GM18909 (cell line): ENCODE results near the gene DBX2.
"Not testable (repeated sequence)": the region's sequence is repeated elsewhere in the genome, so short reads cannot be mapped to it uniquely, and the experiment has no call there.

Source experiments
- ATAC-seq: cut with Tn5 transposase; IDR thresholded peaks from one replicate; pipeline ENCODE4 v1.9.1; 2021; ENCODE audit warnings: mild to moderate bottlenecking; ENCODE audit not compliant: unreplicated experiment, poor library complexity

The DBX2 gene

DNA sequence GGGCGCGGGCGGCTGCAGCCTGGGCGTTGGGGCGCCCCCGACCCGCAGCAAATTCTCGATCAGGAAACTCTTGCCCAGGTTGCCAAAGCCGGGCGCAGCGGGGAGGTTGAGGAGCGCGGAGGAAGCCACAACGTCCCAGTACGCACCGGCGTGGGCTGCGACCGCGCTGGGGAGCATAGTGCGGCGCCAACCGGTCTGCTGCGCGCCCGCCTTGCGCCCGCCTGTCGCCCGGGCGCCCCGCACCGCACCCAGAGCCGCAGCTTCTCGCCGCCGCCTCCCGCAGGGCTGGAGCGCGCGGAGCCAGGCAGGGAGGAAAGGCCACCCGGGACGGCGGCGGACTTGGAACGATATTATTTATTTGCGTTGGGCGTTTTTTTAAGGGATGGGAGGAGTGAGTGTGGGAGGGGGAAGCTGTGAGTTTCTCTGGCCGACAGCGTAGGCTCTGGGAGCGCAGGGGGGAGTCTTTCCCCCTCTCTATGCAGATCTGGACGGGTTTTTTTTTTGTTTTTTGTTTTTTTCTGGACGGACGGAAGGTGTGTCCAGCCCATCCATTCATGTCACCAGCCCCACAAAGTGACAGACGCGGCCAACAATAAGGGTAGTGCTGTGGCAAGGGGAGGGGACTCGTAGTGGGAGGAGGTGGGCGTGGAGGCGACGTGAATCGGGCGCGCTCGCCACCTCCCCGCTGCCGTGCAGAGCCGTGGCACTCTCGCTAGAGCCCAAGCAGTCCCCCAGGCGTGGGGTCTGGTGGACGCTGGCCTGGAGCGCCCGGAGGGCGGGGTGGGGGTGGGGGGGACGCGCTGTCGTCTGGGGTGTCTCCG lies at the start of gene DBX2:
DBX2 (minus strand) TSS at position 349 of the 821 bp plus-strand sequence; CDS start at position 177, 172 bp downstream.
- no peak for ATAC-seq

DNA sequence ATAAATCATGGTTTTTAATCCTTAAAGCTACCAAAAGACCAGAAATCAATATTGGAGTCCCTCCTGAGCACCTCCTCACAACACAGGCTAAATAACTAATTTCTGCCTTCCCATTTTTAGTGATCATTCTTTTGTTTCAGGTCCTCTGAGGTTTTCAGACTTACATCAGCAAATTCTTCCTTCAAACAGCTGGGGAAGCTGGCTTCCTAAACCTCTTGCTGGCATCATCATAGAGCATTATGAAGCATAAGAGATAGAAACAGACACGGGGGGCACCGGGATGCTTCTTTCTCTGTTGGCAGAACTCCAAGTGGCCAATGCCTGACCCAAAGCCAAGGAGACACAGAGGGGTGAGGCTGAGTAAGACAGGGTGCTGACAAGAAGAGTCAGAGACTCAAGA lies 47.9 kb upstream of the DBX2 start:
- ATAC-seq, result no peak

DNA sequence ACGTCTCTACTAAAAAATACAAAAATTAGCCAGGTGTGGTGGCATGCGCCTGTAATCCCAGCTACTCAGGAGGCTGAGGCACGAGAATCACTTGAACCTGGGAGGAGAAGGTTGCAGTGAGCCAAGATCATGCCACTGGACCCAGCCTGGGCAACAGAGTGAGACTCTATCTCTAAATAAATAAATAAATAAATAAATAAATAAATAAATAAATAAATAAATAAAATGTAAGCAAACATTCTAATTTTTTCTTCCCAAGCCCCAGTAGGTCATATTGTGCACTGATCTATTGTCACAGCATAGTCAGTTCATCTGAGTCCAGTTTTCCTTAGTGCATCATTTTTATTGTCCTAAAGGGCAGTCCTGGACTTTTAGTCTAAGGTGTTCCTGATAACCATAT lies 44.5 kb upstream of the DBX2 start:
- ATAC-seq, result not testable (repeated sequence)

DNA sequence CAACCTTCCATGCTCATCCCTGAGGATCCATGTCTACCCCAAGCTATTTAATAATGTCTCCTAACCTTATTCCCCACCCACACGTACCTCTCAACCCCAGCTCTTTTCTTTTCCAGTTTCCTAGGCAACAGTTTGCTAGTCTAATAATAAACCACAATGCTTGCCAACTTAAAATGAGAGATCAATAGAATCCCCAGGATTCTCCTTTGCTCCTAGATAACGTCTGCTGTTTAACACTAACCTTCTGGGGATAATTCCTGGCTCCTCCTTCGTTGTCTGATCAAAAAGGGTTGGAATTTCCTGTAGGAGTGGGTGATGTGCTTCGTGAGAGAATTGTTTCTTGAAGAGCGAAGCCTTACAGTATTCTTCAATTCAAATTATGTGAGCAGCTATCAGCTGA lies 42.2 kb upstream of the DBX2 start:
- ATAC-seq, result no peak

DNA sequence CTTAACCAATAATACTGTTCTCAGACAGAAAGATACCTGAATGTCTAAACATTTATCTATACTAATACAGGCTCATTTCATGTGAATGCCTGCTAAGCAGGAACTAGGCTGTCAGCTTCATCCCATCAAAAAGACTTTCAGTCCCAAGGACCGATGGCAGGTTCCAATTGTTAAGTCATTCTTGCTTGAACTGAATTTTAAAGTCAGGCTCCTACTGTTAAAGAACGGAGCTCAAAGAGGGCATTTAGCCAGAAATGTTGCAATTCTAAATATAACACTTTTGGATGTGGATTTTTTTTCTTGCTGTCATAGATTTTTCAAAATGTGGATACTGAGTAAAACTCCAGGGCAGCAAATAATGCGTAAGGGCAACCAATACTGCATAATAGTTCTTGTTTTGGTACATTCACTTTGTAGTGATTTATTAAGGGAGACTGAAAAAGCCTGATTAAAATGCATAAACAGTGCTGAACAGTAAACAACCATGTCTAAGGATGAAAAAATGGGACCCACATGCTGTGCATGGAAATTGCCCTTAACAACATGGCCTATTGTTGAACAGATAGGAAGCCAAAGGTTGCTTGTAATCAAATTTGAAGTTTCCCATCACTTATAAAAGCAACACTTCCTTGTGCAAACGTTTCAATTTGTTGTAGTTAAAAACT lies 38.6 kb upstream of the DBX2 start:
- no peak for ATAC-seq

DNA sequence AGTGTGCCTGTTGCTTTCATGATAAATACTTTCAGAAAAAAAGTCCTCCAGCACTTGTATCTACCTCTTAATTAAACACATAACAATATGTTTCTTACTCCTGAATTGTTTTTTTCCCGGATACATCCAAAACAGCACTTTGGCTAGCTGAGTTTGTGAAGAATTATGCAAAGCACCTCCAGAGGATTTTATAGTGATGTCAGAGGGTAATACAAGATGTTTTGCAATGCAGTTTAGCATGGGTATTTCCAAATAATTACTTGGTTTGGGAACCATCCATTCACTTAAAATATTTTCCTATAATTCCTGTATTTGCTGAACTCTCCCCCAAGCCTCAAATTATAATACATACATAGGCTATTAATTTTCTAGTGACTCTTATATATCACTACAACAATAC lies 37.7 kb upstream of the DBX2 start:
- no peak for ATAC-seq

DNA sequence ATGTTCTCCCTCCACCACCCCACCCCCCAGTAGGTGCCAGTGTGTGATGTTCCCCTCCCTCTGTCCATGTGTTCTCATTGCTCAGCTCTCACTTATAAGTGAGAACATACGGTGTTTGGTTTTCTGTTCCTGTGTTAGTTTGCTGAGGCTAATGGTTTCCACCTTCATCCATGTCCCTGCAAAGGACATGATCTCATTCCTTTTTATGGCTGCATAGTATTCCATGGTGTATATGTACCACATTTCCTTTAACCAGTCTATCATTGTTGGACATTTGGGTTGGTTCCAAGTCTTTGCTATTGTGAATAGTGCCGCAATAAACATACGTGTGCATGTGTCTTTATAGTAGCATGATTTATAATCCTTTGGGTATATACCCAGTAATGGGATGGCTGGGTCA lies 33.3 kb upstream of the DBX2 start:
- ATAC-seq, result not testable (repeated sequence)

DNA sequence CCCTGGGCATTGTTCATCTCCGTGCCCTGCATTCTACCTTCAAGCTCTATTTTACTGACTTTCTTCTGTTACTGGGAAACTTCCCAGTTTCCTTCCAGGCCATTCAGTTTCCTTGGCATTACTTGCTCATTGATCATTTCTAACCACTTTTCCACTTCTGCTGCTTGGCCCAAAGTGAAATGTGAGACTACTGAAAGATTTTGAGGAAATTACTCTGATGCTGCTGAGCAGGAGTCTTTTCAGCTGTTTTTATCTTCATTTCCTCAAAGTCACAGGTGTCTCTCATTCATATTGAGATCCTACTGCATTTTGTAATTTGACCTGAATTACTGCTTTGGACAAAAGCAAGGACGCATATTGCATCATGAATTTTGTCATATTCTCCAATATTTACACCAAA lies 26.4 kb upstream of the DBX2 start:
- ATAC-seq, result no peak

DNA sequence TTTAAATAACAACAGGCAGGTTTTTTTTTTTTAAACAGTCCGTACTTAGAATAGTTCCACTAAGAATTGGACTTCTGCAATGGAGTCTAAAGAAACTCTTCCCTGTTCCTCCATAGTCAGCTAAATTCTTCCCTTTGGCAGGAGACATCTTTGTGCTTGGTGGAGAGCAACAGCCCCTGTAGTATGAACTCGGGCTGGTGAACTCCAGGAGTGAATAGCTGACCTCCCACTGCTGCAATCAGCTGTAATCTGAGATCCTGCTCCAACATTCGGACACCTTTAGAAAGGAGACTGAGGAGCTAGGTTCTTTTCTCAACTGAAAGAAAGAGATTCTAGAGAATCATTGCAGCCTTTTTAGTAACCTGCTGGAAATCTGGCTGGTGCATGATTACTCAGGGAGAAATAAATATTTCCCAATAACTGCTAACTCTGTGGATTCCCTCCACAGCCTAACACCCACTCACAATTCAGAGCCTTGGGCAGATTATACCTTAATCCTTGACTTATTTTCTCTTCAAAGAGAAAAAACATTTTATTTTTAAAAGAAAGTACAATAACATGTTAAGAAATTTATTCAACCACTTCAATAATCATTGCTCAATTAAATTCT lies 25.6 kb upstream of the DBX2 start:
- ATAC-seq, result no peak

DNA sequence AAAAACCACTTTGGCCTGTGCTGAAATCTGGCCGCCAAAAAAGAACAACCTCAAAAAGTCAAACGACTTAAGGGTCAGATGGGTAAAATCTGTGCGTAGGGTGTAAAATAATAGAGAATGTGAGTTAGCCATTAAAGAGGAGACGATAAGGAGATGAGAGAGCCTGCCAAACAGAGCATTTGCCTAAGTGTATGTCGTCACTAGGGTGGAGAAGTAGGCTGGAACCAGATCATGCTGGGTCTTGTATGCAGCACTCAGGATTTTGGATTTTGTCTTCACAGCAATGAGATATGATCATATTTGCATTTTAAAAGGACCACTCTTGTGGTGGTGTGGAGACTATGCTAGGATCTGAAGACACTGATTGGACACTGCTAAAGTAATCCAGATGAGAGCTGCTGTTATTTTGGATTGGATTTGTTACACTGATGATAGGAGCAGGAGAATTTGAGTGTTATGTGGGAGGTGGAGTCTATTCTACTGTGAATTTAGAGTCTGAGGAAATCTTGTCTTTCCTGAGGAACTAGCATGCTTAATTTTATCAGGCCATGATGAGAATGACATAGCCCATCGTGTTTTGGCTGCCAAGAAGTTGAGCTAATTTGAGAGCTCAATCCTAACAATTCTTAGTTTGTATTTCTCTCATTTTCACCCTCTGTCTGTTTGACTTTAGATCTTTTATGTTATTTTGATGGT lies 24.8 kb upstream of the DBX2 start:
- ATAC-seq, result no peak

DNA sequence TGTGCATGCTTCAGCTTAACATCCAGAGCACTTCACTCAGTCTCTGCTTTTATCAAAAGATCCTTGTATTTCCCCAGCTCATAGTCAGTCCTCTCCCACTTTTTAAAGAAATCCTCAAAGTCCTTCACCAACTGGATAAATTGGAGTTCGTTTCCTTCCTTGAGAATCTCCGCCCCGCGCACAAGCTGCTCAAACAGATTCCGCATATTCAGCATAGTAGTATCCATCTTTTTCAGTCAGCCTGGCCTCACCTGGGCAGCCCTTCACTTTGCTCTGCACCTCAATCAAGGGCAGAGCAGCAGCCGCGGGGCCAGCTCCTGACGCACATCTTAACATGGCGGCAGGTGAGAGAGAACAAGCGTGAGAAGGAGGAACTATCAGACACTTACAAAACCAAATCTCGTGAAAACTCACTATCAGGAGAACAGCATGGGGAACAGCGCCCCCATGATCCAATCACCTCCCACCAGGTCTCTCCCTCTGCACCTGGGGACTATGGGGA lies 14.3 kb upstream of the DBX2 start:
- no peak for ATAC-seq

DNA sequence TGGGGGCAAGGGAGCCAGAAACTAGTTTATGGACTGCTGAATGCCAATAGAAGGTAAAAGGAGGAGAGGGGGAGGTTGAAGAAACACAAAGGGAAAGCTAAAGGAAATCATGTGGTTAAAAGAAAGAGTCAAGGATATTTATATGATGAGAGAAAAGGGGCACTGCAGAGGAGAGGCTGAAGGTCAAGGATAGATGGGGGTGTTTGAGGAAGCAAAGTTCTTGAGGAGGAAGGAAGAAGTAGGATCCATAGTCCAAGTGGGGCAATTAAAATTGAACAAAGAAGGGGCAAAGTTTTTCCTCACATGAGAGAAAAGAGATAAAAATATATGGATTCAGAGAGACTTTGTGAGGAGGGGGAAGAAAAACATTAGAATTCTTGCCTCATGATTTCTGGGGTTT lies 10.1 kb upstream of the DBX2 start:
- ATAC-seq, result no peak

DNA sequence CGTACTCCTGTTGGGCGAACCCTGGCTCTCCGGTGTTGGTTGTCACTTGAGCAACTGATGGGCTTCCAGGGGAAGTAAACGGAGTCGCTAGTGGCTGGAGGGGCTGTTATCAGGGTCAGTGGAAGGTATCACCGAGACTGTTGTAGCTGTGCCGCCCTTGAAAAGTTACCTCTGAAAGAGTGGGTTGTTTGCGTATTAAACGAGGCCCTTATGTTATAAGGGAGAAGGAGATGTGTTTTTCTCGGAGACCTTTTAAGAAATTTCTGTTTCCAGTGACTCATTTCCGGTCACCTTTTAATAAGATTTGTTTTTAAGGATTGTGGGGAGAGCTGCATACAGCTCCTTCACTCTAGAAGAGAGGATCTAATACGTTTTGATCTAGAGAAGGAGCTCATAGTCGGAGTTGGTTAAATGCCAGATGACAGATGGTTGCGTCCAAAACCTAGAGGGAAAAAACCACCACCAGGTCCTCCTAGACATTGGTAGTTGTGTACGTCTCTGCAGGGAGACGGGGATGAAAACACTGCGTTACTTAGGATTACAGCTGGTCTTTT lies 750 bp upstream of the DBX2 start:
- ATAC-seq, result no peak

DNA sequence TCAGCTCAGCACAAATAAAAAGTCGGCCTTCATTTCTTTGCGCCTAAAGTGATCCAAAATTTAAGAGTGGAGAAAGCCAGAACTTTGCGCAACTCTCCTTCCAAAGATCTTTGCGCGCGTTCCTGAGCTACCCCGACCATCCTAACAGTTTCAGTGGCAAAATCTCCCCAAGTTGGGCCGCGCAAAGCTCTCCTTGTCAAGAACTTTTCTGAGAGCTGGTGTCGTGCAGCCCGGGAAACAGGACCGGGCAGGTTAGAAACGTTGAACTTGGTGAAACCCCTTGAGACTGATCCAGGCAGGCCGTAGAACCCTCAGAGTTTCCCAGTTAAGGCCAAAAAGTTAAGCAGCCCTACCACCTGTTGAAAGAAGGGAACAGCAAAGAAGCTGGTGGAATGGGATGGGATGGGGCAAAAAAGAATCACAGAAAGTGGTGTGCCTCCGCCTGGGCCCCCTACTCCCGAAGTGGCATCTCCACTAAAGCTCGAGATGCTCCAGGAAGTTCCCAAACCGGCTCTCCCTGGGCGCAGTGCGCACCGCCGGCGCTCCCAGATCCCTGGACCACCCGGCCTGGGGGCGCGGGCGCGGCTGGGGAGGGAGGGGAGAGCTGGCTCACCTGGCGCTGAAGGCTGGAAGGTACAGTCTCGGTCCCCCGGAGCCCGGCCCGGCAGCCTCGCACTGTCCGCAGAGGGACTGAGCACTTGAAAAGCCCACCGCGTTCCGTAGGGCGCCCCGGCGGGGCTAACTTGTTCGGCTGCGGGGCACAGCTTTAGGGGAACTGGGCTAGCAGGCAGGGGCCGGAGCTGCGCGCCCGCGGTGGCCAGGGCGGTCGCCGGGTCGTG lies 768 bp downstream of the DBX2 start:
- no peak for ATAC-seq

DNA sequence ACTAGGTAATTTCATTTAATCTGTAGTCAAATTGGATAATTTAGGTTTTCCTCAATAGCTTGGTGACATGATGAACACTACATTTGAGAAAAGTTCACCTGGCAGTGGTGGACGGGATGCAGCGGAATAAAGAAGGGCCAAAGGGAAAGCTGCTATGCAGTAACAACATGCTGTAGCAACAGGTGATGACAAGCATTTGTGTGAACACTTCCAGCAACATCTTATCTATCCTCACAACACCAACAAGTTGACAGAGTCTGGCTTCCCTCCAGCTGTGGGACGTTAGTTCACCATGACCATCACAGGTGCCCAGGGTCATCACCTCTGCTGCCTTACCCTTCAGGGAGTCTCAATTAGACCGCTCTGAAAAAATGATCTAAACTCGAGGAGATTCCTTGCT lies 8.3 kb downstream of the DBX2 start:
- no peak for ATAC-seq

DNA sequence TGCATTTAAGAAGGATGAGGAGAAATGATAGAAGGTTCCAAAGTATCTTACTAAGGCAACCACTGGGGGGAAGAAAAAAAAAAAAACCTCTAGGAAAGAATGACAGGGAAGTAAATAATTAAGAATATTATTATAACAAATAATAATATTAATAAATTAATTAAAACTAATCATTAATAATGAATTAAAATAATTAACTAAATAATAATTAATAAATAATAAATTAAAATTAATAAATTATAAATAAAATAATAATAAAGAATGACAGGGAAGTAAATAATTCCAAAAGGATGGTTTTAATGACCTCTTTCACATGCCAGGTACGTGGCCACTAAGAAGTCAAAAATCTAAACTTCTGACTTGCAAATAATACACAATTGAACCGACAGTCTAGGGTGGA lies 9.9 kb downstream of the DBX2 start:
- no peak for ATAC-seq

DNA sequence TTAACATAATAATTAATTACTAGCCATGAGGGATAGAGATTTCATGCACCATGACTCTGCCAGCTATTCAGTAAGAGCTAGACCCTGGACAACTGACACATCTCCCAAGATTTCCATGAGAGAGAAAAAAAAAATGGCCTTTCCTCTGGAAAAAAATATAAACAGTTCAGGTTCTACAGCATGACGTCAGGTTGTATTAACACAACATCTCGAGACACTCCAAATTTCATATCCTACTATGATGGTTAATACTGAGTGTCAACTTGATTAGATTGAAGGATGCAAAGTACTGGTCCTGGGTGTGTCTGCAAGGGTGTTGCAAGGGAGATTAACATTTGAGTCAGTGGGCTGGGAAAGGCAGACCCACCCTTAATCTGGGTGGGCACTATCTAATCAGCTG lies 11.1 kb downstream of the DBX2 start:
- ATAC-seq, result no peak

DNA sequence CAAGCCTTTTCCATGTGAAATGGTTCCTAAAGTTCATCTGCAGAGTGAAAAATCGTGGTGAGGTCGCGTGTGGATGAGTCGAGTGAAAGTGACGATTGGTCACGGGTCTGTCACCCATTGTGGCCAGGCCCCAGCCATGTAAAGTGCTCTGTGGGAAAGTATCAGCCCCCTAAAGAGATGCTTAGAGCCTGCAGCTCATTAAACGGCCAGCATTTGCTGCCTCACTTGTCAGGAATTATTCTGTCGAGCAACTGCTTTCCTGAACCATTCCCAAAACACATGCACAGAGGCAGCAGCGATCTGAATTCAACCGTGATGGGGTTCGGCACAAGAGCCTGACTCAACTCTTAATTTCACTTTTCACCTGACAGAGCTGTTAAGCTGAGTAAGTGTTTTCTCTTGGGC lies 16.0 kb downstream of the DBX2 start:
- no peak for ATAC-seq

DNA sequence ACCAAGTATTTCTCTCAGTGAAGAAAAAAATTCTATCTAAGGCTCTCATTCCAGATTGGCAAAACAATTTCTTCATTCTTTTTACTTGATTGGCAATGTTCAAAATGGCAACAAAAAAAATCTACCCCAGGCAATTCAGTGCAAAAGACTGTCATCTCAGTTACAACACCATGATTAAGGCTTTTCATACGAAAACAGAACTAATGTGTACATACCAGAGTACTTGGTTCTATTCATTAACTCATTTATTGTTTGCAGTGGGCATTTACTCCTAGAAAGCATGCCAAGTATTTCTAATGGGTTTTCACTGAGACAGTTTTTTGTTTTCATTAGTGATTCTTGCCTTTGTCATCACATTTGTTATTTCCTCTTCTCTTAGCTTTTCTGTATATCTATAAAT lies 33.0 kb downstream of the DBX2 start:
- no peak for ATAC-seq

DNA sequence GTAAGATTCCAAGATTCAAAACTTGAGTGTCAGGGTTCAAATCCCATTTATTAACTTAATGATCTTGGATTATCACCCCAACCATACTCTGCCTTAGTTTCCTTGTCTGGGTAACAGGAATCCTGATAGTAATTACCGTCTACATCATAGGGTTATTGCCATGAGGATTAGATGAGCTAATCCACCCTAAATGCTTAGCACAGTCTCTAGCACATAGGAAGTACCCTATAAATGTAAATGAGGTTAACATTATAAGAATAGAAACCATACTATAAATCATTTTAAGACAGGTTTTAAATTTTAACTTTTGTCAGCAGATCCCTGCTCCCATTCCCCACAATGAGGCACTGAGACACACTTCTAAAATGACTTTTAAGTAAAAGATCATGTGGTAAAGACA lies 36.5 kb downstream of the DBX2 start:
- no peak for ATAC-seq
